Measurements from ENCODE around the gene AKAP1. TPM values are rescaled to one million over a fixed set of nuclear protein-coding genes. Genes with fewer than 3 reads are reported as not detected.

AKAP1 gene, protein sequence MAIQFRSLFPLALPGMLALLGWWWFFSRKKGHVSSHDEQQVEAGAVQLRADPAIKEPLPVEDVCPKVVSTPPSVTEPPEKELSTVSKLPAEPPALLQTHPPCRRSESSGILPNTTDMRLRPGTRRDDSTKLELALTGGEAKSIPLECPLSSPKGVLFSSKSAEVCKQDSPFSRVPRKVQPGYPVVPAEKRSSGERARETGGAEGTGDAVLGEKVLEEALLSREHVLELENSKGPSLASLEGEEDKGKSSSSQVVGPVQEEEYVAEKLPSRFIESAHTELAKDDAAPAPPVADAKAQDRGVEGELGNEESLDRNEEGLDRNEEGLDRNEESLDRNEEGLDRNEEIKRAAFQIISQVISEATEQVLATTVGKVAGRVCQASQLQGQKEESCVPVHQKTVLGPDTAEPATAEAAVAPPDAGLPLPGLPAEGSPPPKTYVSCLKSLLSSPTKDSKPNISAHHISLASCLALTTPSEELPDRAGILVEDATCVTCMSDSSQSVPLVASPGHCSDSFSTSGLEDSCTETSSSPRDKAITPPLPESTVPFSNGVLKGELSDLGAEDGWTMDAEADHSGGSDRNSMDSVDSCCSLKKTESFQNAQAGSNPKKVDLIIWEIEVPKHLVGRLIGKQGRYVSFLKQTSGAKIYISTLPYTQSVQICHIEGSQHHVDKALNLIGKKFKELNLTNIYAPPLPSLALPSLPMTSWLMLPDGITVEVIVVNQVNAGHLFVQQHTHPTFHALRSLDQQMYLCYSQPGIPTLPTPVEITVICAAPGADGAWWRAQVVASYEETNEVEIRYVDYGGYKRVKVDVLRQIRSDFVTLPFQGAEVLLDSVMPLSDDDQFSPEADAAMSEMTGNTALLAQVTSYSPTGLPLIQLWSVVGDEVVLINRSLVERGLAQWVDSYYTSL
- total RNA-seq: 10 to 100 TPM; 38.1 to 87.7 (median 63.9) TPM

DNA sequence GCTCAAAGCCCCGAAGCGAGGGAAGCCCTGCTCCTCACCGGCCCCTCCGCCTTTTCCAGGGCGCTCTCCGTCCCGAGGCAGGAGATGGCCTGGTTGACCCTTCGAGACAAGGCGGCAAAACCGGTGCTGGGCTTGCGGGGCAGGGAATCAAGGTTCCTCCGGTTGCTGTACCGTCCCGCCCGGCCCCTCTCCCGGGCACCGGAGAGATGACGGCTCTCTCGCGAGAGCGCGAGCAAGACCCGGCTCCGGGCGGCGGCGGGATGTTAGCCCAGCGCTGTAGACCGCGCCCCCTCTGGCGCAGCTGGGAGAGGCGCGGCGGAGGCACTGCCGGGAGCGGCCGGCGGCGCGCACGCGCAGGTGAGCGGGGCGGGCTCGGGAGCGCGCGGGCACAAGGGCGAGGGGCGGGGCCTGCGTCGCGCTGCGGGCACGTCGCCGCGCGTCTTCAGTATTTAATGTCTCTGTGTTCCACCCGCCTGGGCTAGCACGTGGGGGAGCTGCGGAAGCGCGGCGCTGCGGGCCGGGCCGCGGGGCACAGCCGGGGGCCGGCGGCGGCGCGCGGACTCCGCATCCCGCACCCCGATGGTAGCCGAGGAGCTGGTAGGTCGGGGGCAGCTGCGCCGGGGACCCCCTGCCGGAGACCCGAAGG lies at the start of gene AKAP1:
TSS of gene AKAP1 (plus strand) at position 445 of the 646 bp plus-strand sequence. CDS start 20,219 bp downstream, outside the sequence.
- H3K27ac ChIP-seq: peak within 1 kb of the TSS; percentile 95 to 98
- peak within 1 kb of the TSS; percentile 81 to 93 (median 89) for H3K4me3 ChIP-seq
- H3K36me3 ChIP-seq: no peaks in the 10 kb centered on the region
- H3K9me3 ChIP-seq: no peaks in the 10 kb centered on the region
- no peaks in the 10 kb centered on the region for H3K27me3 ChIP-seq
- peak; percentile 96 for DNase-seq (ENCODE audit: low spot score in 2 of 2)
- no peaks in the 10 kb centered on the region for H3K4me1 ChIP-seq
- intact Hi-C loops (cut with DNase I; ENCODE audit: low total_unique reads): no loop called here
- TF ChIP-seq, protein P1, sequence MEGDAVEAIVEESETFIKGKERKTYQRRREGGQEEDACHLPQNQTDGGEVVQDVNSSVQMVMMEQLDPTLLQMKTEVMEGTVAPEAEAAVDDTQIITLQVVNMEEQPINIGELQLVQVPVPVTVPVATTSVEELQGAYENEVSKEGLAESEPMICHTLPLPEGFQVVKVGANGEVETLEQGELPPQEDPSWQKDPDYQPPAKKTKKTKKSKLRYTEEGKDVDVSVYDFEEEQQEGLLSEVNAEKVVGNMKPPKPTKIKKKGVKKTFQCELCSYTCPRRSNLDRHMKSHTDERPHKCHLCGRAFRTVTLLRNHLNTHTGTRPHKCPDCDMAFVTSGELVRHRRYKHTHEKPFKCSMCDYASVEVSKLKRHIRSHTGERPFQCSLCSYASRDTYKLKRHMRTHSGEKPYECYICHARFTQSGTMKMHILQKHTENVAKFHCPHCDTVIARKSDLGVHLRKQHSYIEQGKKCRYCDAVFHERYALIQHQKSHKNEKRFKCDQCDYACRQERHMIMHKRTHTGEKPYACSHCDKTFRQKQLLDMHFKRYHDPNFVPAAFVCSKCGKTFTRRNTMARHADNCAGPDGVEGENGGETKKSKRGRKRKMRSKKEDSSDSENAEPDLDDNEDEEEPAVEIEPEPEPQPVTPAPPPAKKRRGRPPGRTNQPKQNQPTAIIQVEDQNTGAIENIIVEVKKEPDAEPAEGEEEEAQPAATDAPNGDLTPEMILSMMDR (IDR thresholded peaks at IDR 0.05): peak in 2 of 3 donors; percentile 17 to 32
- TF ChIP-seq POLR2AphosphoS5 (IDR thresholded peaks at IDR 0.05) (peak; percentile 90 to 99 (median 93)), POLR2A (IDR thresholded peaks at IDR 0.05) (peak; percentile 92)

DNA sequence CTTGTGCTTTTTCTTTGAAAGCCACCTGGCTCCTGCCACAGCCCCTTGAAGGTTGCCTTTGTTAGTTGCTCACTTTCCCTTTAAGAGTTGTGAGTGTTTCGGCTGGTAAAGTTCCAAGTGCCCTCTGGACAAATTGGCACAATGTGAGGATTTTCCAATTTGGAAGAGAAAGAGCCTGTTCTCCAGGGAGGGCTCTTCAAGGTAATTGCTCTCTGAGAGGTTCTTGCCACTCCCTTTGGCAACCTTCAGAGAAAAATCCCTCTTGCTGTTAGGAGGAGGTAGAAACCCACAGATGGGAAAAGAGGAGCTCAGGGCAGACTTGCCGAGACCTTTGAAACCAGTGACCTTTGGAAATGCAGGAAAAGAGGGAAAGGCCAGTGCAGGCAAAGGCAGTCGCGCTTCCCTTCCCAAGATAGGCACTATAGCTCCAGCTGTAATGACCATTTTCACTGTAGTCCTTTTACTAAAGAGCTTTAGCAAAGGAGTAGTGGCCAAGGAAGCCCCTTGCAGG lies 49.0 kb upstream of the AKAP1 start:
- TF ChIP-seq POLR2AphosphoS5 (IDR thresholded peaks at IDR 0.05) (peak in 1 of 3 donors; percentile 71), POLR2A (IDR thresholded peaks at IDR 0.05) (no peak)
- Histone ChIP-seq H3K27me3 (no peaks in the 10 kb centered on the region), H3K36me3 (no peaks in the 10 kb centered on the region), H3K4me1 (peaks cover 0 to 7% of the 10 kb centered on the region in 2 donors), H3K4me3 (peak overlapping the region in 1 of 3 donors; percentile 23), H3K9me3 (no peaks in the 10 kb centered on the region), H3K27ac (peak overlapping the region; percentile 80 to 82)
- peak; percentile 71 to 87 for DNase-seq (ENCODE audit: low spot score in 2 of 2)
- intact Hi-C loops (cut with DNase I; ENCODE audit: low total_unique reads): no loop called here

DNA sequence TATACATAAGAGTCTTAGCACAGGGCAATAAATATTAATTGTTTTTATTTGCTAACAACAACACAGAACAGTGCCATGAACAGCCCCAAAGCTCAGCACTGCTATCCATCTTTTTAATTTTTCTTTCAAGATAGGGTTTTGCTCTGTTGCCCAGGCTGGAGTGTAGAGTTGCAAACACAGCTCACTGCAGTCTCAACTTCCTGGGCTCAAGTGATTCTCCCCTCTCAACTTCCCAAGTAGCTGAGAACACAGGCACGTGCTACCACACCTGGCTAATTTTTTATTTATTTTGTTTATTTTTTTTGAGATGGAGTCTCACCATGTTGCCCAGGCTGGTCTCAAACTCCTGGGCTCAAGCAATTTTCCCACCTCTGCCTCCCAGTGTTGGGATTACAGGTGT lies 47.6 kb upstream of the AKAP1 start:
- no peak for DNase-seq (ENCODE audit: low spot score in 2 of 2)
- peaks cover 0 to 7% of the 10 kb centered on the region in 2 donors for H3K4me1 ChIP-seq
- no peaks in the 10 kb centered on the region for H3K9me3 ChIP-seq
- no peaks in the 10 kb centered on the region for H3K36me3 ChIP-seq
- H3K27ac ChIP-seq: no peak overlapping the region
- TF ChIP-seq POLR2AphosphoS5 (IDR thresholded peaks at IDR 0.05) (no peak), POLR2A (IDR thresholded peaks at IDR 0.05) (no peak)
- TF ChIP-seq, protein P1 (IDR thresholded peaks at IDR 0.05): no peak
- H3K4me3 ChIP-seq: no peak overlapping the region
- no peaks in the 10 kb centered on the region for H3K27me3 ChIP-seq
- intact Hi-C loops (cut with DNase I; ENCODE audit: low total_unique reads): no loop called here

DNA sequence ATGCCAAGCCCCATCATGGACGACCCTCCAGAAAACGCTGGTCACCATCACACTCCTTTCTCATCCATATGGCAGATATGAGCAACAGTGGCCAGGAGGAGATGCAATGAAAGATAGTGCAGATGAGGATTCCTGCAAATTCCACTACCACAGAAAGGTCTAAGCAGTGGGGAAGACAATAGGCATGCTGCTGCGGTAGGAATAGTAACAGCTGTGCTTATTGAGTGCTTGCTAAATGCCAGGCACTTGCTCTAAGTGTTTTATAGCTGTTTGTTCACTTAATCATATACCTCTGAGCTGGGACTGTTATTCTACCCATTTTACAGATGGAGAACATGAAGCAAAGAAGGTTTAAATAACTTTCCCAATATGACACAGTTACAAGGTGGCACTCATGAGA lies 46.6 kb upstream of the AKAP1 start:
- DNase-seq (ENCODE audit: low spot score in 2 of 2): no peak
- no peak overlapping the region for H3K4me3 ChIP-seq
- TF ChIP-seq POLR2AphosphoS5 (IDR thresholded peaks at IDR 0.05) (no peak), POLR2A (IDR thresholded peaks at IDR 0.05) (no peak)
- TF ChIP-seq, protein P1 (IDR thresholded peaks at IDR 0.05): no peak
- intact Hi-C loops (cut with DNase I; ENCODE audit: low total_unique reads): no loop called here
- peaks cover 0 to 7% of the 10 kb centered on the region in 2 donors for H3K4me1 ChIP-seq
- H3K27me3 ChIP-seq: no peaks in the 10 kb centered on the region
- no peaks in the 10 kb centered on the region for H3K9me3 ChIP-seq
- H3K27ac ChIP-seq: no peak overlapping the region
- H3K36me3 ChIP-seq: no peaks in the 10 kb centered on the region

DNA sequence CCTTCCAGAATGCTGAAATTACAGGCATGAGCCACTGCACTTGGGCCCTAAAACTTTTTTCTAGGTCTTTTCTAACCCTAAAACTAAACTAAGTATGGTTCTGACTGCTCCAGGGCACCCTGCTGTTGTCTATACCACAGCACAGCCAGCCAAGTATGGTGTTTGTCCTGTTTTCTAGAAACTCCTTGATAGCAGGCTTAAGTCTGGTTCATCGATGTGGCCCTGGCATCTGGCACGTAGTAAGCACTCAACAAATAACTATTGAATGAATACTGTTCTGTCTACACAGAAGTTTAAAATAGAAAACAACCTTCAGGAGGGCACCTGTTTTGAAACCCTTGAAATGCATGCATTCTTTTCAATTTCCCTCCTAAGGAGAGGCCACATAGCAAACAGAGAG lies 44.5 kb upstream of the AKAP1 start:
- Histone ChIP-seq H3K9me3 (no peaks in the 10 kb centered on the region), H3K4me1 (peaks cover 0 to 7% of the 10 kb centered on the region in 2 donors), H3K27ac (no peak overlapping the region), H3K27me3 (peaks cover 0 to under 1% of the 10 kb centered on the region in 2 donors), H3K36me3 (no peaks in the 10 kb centered on the region), H3K4me3 (no peak overlapping the region)
- intact Hi-C loops (cut with DNase I; ENCODE audit: low total_unique reads): no loop called here
- TF ChIP-seq, protein P1 (IDR thresholded peaks at IDR 0.05): no peak
- TF ChIP-seq POLR2AphosphoS5 (IDR thresholded peaks at IDR 0.05) (no peak), POLR2A (IDR thresholded peaks at IDR 0.05) (no peak)
- no peak for DNase-seq (ENCODE audit: low spot score in 2 of 2)
